ENCODE data around the gene ARID5B. TPM values are rescaled to one million over a fixed set of nuclear protein-coding genes. Genes with fewer than 3 reads are reported as not detected.
A peak's percentile ranks its signal among the peaks of the same experiment; 100 is the strongest.

The ARID5B gene
- total RNA-seq, 1 donor: 162 TPM

GRCh38 chr10:62130948-62131347, 229.4 kb downstream of the ARID5B start:
- no peak for TF ChIP-seq CTCF (IDR thresholded peaks at IDR 0.05; ENCODE audit: insufficient read depth, low read depth, low read length)
- no peak overlapping the region for H3K4me3 ChIP-seq (ENCODE audit: low read depth, low read length)
- peak; percentile 77 for DNase-seq (ENCODE audit: low read depth)

GRCh38 chr10:62131724-62132123, 230.2 kb downstream of the ARID5B start:
- no peak for TF ChIP-seq CTCF (IDR thresholded peaks at IDR 0.05; ENCODE audit: insufficient read depth, low read depth, low read length)
- H3K4me3 ChIP-seq (ENCODE audit: low read depth, low read length): no peak overlapping the region
- no peak for DNase-seq (ENCODE audit: low read depth)

- TF ChIP-seq CTCF (IDR thresholded peaks at IDR 0.05; ENCODE audit: insufficient read depth, low read depth, low read length): no peak
- no peak for DNase-seq (ENCODE audit: low read depth)
- no peak overlapping the region for H3K4me3 ChIP-seq (ENCODE audit: low read depth, low read length)
Measured at GRCh38 chr10:62133618-62134017, 232.1 kb downstream of the ARID5B start.

- TF ChIP-seq CTCF (IDR thresholded peaks at IDR 0.05; ENCODE audit: insufficient read depth, low read depth, low read length): no peak
- DNase-seq (ENCODE audit: low read depth): peak; percentile 93
- no peak overlapping the region for H3K4me3 ChIP-seq (ENCODE audit: low read depth, low read length)
Measured at GRCh38 chr10:62136931-62137330, 235.4 kb downstream of the ARID5B start.

Other genes with a start within 250 kb of the ARID5B start
- 0.43 and 3.2 TPM in 2 replicates for gene CABCOCO1, start 238.8 kb upstream of the ARID5B start, total RNA-seq

All from fibroblast of villous mesenchyme (primary cell).